WTC11 (cell line): ENCODE measurements around the gene PIM2. TPM values are rescaled to one million over a fixed set of nuclear protein-coding genes. Genes with fewer than 3 reads are reported as not detected.
"Not testable (repeated sequence)": the region's sequence is repeated elsewhere in the genome, so short reads cannot be mapped to it uniquely, and the experiment has no call there.

Source experiments
- ATAC-seq: fragments of 200-7000 bp; cut with Tn5 transposase; 2 replicates; pipeline ENCODE4 v1.10.0; 2021; ENCODE audit warnings: mild to moderate bottlenecking, moderate library complexity
- CTCF ChIA-PET: fragments of 300-600 bp; sonication (Branson Sonifier 250); formaldehyde crosslinking; loops from one replicate; lab custom pipeline; 2021; ENCODE audit warnings: antibody characterized with exemption; lab: Charles Lee
- POLR2A ChIA-PET: fragments of 350-600 bp; sonication (Branson Sonifier 250); formaldehyde crosslinking; loops from one replicate; lab custom pipeline; 2021; ENCODE audit warnings: antibody characterized with exemption; lab: Charles Lee
- DNase-seq: peaks from one replicate; pipeline ENCODE4 v3.0.0; 2021; ENCODE audit warnings: low spot score
- H3K27ac Mint-ChIP-seq: 2 replicates; pipeline ENCODE4 v1.8.0; 2021; ENCODE audit warnings: mixed read lengths
- H3K27me3 Mint-ChIP-seq: 2 replicates; pipeline ENCODE4 v1.8.0; 2021; ENCODE audit warnings: low read depth, mild to moderate bottlenecking, moderate library complexity, mixed read lengths
- H3K36me3 Mint-ChIP-seq: 2 replicates; pipeline ENCODE4 v1.8.0; 2021; ENCODE audit warnings: mixed read lengths
- H3K4me1 Mint-ChIP-seq: 2 replicates; pipeline ENCODE4 v1.8.0; 2022; ENCODE audit warnings: mixed read lengths
- H3K4me3 Mint-ChIP-seq: 2 replicates; pipeline ENCODE4 v1.8.0; 2021; ENCODE audit warnings: mild to moderate bottlenecking, moderate library complexity, mixed read lengths
- H3K9me3 Mint-ChIP-seq: 2 replicates; pipeline ENCODE4 v1.8.0; 2021; ENCODE audit warnings: mixed read lengths
- JUN ChIP-seq: sonication (generic); formaldehyde crosslinking; IDR thresholded peaks from 2 replicates; pipeline ENCODE4 v1.8.0; 2023; ENCODE audit warnings: mild to moderate bottlenecking, missing genetic modification reagents
- ZNF138 ChIP-seq: sonication (generic); formaldehyde crosslinking; conservative IDR thresholded peaks from 2 replicates; pipeline ENCODE4 v1.8.1; 2022; ENCODE audit warnings: mild to moderate bottlenecking, moderate library complexity, missing genetic modification reagents
- total RNA-seq: library from RNA; stranded (reverse); gene quantifications from 3 replicates; pipeline ENCODE4 v1.2.3, GENCODE V29; 2021
- TF ChIP-seq, protein P1 (sequence below): sonication (generic); formaldehyde crosslinking; IDR thresholded peaks from 2 replicates; pipeline ENCODE4 v1.8.1; 2023; ENCODE audit warnings: mild to moderate bottlenecking, missing genetic modification reagents, moderate library complexity
- TF ChIP-seq, protein P2 (sequence below): fragments of 250-450 bp; sonication (Bioruptor Pico); IDR thresholded peaks from 2 replicates; pipeline ENCODE4 v1.9.0; 2021; ENCODE audit warnings: mild to moderate bottlenecking, borderline replicate concordance
- TF ChIP-seq, protein P3 (sequence below): sonication (generic); formaldehyde crosslinking; IDR thresholded peaks from 2 replicates; pipeline ENCODE4 v1.8.0; 2023; ENCODE audit warnings: missing genetic modification reagents, mild to moderate bottlenecking, borderline replicate concordance
- TF ChIP-seq, protein P4 (sequence below): sonication (generic); formaldehyde crosslinking; IDR thresholded peaks from 2 replicates; pipeline ENCODE4 v1.8.0; 2022; ENCODE audit warnings: missing genetic modification reagents

PIM2 gene
- total RNA-seq, 1 experiment from 2014 or later, result 146 TPM

DNA sequence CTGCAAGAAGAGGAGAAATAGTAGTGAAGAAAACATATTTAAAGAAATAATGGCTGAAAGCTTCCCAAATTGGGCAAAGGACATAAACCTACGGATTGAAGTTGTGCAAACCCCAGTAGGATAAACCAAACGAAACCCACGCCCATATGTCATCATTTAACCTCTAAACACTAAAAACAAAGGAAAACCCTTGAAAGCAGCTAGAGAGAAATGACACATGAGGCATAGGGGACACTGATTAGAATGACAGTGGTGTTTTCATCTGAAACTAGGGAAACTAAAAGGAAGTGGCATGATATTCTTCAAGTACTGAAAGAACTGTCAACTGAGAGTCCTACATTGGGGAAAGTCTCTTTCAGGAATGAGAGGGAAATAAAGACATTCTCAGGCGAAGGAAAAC is 41.9 kb downstream of the PIM2 start:
- H3K36me3 Mint-ChIP-seq, H3K4me3 Mint-ChIP-seq, ATAC-seq, DNase-seq, H3K27me3 Mint-ChIP-seq, H3K4me1 Mint-ChIP-seq, CTCF ChIA-PET, H3K27ac Mint-ChIP-seq, POLR2A ChIA-PET, H3K9me3 Mint-ChIP-seq: not testable (repeated sequence)

DNA sequence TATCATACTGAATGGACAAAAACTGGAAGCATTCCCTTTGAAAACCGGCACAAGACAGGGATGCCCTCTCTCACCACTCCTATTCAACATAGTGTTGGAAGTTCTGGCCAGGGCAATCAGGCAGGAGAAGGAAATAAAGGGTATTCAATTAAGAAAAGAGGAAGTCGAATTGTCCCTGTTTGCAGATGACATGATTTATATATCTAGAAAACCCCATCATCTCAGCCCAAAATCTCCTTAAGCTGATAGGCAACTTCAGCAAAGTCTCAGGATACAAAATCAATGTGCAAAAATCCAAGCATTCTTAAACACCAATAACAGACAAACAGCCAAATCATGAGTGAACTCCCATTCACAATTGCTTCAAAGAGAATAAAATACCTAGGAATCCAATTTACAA is 46.8 kb downstream of the PIM2 start:
- H3K4me1 Mint-ChIP-seq, H3K27ac Mint-ChIP-seq, H3K4me3 Mint-ChIP-seq, CTCF ChIA-PET, H3K27me3 Mint-ChIP-seq, H3K9me3 Mint-ChIP-seq, POLR2A ChIA-PET, DNase-seq, ATAC-seq, H3K36me3 Mint-ChIP-seq: not testable (repeated sequence)

DNA sequence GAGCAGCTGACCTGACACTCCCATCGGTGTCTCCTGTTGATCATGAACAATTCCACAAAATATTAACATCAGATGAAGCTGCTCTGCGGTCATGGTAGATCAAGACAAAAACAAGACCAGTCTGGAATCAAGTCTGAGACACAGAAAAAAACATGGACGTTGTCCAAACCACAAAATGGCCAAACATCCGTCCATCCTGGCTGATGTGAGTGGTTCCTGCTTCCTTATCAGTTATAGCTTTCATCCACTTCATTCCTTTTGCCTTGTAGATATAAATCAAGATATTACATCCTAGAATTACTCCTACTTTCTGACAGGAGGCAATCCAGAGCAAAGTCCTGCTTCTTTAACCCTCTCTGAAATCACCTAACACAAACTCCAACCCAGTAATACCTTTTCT is 54.6 kb downstream of the PIM2 start:
- TF ChIP-seq, protein P1, sequence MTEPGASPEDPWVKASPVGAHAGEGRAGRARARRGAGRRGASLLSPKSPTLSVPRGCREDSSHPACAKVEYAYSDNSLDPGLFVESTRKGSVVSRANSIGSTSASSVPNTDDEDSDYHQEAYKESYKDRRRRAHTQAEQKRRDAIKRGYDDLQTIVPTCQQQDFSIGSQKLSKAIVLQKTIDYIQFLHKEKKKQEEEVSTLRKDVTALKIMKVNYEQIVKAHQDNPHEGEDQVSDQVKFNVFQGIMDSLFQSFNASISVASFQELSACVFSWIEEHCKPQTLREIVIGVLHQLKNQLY (CRISPR knock-in tag), result no peak
- TF ChIP-seq, protein P2, sequence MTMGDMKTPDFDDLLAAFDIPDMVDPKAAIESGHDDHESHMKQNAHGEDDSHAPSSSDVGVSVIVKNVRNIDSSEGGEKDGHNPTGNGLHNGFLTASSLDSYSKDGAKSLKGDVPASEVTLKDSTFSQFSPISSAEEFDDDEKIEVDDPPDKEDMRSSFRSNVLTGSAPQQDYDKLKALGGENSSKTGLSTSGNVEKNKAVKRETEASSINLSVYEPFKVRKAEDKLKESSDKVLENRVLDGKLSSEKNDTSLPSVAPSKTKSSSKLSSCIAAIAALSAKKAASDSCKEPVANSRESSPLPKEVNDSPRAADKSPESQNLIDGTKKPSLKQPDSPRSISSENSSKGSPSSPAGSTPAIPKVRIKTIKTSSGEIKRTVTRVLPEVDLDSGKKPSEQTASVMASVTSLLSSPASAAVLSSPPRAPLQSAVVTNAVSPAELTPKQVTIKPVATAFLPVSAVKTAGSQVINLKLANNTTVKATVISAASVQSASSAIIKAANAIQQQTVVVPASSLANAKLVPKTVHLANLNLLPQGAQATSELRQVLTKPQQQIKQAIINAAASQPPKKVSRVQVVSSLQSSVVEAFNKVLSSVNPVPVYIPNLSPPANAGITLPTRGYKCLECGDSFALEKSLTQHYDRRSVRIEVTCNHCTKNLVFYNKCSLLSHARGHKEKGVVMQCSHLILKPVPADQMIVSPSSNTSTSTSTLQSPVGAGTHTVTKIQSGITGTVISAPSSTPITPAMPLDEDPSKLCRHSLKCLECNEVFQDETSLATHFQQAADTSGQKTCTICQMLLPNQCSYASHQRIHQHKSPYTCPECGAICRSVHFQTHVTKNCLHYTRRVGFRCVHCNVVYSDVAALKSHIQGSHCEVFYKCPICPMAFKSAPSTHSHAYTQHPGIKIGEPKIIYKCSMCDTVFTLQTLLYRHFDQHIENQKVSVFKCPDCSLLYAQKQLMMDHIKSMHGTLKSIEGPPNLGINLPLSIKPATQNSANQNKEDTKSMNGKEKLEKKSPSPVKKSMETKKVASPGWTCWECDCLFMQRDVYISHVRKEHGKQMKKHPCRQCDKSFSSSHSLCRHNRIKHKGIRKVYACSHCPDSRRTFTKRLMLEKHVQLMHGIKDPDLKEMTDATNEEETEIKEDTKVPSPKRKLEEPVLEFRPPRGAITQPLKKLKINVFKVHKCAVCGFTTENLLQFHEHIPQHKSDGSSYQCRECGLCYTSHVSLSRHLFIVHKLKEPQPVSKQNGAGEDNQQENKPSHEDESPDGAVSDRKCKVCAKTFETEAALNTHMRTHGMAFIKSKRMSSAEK (CRISPR knock-in tag), result no peak
- TF ChIP-seq JUN (CRISPR knock-in tag), result no peak
- TF ChIP-seq, protein P3, sequence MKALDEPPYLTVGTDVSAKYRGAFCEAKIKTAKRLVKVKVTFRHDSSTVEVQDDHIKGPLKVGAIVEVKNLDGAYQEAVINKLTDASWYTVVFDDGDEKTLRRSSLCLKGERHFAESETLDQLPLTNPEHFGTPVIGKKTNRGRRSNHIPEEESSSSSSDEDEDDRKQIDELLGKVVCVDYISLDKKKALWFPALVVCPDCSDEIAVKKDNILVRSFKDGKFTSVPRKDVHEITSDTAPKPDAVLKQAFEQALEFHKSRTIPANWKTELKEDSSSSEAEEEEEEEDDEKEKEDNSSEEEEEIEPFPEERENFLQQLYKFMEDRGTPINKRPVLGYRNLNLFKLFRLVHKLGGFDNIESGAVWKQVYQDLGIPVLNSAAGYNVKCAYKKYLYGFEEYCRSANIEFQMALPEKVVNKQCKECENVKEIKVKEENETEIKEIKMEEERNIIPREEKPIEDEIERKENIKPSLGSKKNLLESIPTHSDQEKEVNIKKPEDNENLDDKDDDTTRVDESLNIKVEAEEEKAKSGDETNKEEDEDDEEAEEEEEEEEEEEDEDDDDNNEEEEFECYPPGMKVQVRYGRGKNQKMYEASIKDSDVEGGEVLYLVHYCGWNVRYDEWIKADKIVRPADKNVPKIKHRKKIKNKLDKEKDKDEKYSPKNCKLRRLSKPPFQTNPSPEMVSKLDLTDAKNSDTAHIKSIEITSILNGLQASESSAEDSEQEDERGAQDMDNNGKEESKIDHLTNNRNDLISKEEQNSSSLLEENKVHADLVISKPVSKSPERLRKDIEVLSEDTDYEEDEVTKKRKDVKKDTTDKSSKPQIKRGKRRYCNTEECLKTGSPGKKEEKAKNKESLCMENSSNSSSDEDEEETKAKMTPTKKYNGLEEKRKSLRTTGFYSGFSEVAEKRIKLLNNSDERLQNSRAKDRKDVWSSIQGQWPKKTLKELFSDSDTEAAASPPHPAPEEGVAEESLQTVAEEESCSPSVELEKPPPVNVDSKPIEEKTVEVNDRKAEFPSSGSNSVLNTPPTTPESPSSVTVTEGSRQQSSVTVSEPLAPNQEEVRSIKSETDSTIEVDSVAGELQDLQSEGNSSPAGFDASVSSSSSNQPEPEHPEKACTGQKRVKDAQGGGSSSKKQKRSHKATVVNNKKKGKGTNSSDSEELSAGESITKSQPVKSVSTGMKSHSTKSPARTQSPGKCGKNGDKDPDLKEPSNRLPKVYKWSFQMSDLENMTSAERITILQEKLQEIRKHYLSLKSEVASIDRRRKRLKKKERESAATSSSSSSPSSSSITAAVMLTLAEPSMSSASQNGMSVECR (CRISPR knock-in tag), result no peak
- no peak for TF ChIP-seq ZNF138 (CRISPR knock-in tag)
- TF ChIP-seq, protein P4, sequence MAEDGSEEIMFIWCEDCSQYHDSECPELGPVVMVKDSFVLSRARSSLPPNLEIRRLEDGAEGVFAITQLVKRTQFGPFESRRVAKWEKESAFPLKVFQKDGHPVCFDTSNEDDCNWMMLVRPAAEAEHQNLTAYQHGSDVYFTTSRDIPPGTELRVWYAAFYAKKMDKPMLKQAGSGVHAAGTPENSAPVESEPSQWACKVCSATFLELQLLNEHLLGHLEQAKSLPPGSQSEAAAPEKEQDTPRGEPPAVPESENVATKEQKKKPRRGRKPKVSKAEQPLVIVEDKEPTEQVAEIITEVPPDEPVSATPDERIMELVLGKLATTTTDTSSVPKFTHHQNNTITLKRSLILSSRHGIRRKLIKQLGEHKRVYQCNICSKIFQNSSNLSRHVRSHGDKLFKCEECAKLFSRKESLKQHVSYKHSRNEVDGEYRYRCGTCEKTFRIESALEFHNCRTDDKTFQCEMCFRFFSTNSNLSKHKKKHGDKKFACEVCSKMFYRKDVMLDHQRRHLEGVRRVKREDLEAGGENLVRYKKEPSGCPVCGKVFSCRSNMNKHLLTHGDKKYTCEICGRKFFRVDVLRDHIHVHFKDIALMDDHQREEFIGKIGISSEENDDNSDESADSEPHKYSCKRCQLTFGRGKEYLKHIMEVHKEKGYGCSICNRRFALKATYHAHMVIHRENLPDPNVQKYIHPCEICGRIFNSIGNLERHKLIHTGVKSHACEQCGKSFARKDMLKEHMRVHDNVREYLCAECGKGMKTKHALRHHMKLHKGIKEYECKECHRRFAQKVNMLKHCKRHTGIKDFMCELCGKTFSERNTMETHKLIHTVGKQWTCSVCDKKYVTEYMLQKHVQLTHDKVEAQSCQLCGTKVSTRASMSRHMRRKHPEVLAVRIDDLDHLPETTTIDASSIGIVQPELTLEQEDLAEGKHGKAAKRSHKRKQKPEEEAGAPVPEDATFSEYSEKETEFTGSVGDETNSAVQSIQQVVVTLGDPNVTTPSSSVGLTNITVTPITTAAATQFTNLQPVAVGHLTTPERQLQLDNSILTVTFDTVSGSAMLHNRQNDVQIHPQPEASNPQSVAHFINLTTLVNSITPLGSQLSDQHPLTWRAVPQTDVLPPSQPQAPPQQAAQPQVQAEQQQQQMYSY (CRISPR knock-in tag), result no peak
- Mint-ChIP-seq H3K4me1 (peaks cover 7% of the 10 kb centered on the region; the same call in 1 of the 2 replicates), H3K27ac (no peak overlapping the region), H3K27me3 (peaks cover 4% of the 10 kb centered on the region), H3K4me3 (no peak overlapping the region), H3K36me3 (no peaks in the 10 kb centered on the region), H3K9me3 (no peaks in the 10 kb centered on the region)
- ChIA-PET CTCF (no interaction called here), POLR2A (no interaction called here)
- ATAC-seq, result no peak
- DNase-seq, result no peak

Other genes with a start within 250 kb of the PIM2 start
- 0.79 to 1.6 TPM (median 0.96 TPM) in 3 replicates for gene WAS, start 235.2 kb downstream of the PIM2 start, total RNA-seq
- gene SUV39H1, start 222.3 kb downstream of the PIM2 start, total RNA-seq, result 14.2 to 16.5 TPM (median 16.4 TPM) in 3 replicates
- gene GLOD5, start 157.3 kb downstream of the PIM2 start, total RNA-seq, result 0.27 TPM in 1 of 3 replicates, not detected in the others
- gene GATA1, start 132.4 kb downstream of the PIM2 start, total RNA-seq, result 0.25 to 0.27 TPM (median 0.26 TPM) in 3 replicates
- 58.5 to 60.3 TPM (median 59.2 TPM) in 3 replicates for gene HDAC6, start 117.0 kb downstream of the PIM2 start, total RNA-seq
- not detected in 3 replicates for gene ERAS, start 92.5 kb downstream of the PIM2 start, total RNA-seq
- 7.4 to 8.0 TPM (median 7.5 TPM) in 3 replicates for gene PCSK1N, start 83.4 kb downstream of the PIM2 start, total RNA-seq
- gene TIMM17B, start 21.3 kb downstream of the PIM2 start, total RNA-seq, result 99.6 to 120 TPM (median 114 TPM) in 3 replicates
- 79.4 to 81.2 TPM (median 81.2 TPM) in 3 replicates for gene PQBP1, start 21.1 kb downstream of the PIM2 start, total RNA-seq
- 18.0 to 21.0 TPM (median 20.2 TPM) in 3 replicates for gene SLC35A2, start 7.4 kb downstream of the PIM2 start, total RNA-seq
- 50.9 to 52.6 TPM (median 51.1 TPM) in 3 replicates for gene OTUD5, start 38.6 kb upstream of the PIM2 start, total RNA-seq
- gene KCND1, start 52.8 kb upstream of the PIM2 start, total RNA-seq, result 4.9 to 5.4 TPM (median 5.2 TPM) in 3 replicates
- gene GRIPAP1, start 83.2 kb upstream of the PIM2 start, total RNA-seq, result 60.0 to 70.7 TPM (median 60.9 TPM) in 3 replicates
- gene TFE3, start 124.3 kb upstream of the PIM2 start, total RNA-seq, result 46.4 to 51.2 TPM (median 50.0 TPM) in 3 replicates
- 13.0 to 15.2 TPM (median 14.4 TPM) in 3 replicates for gene CCDC120, start 140.0 kb upstream of the PIM2 start, total RNA-seq
- 14.8 to 16.1 TPM (median 15.0 TPM) in 3 replicates for gene PRAF2, start 155.0 kb upstream of the PIM2 start, total RNA-seq
- 20.0 to 23.9 TPM (median 21.4 TPM) in 3 replicates for gene WDR45, start 160.9 kb upstream of the PIM2 start, total RNA-seq
- 18.5 to 19.9 TPM (median 19.0 TPM) in 3 replicates for gene GPKOW, start 204.7 kb upstream of the PIM2 start, total RNA-seq
- 1.2 to 2.4 TPM (median 2.0 TPM) in 3 replicates for gene MAGIX, start 243.7 kb upstream of the PIM2 start, total RNA-seq